Neural crest cell (in vitro differentiated cells): Measurements from ENCODE around the gene ASB3. TPM values are rescaled to one million over a fixed set of nuclear protein-coding genes. Genes with fewer than 3 reads are reported as not detected.

ENCODE experiments used
- DNase-seq: peaks from one replicate; pipeline ENCODE4 v3.0.0; 2021; ENCODE audit warnings: low read depth, mixed read lengths, low spot score
- H3K27ac Mint-ChIP-seq: one replicate; pipeline ENCODE4 v1.8.0; 2021; ENCODE audit warnings: mild to moderate bottlenecking, mixed read lengths; ENCODE audit not compliant: unreplicated experiment
- H3K27me3 Mint-ChIP-seq: 2 replicates; pipeline ENCODE4 v1.8.0; 2021; ENCODE audit warnings: low read depth, mild to moderate bottlenecking, mixed read lengths
- H3K36me3 Mint-ChIP-seq: 2 replicates; pipeline ENCODE4 v1.8.0; 2021; ENCODE audit warnings: low read depth, mild to moderate bottlenecking, mixed read lengths
- H3K4me1 Mint-ChIP-seq: 2 replicates; pipeline ENCODE4 v1.8.0; 2021; ENCODE audit warnings: mixed read lengths
- H3K4me3 Mint-ChIP-seq: one replicate; pipeline ENCODE4 v1.8.0; 2021; ENCODE audit warnings: mild to moderate bottlenecking, mixed read lengths
- H3K9me3 Mint-ChIP-seq: 2 replicates; pipeline ENCODE4 v1.8.0; 2021; ENCODE audit warnings: mixed read lengths
- CTCF ChIP-seq: fragments of 200-600 bp; sonication (generic); conservative IDR thresholded peaks from 2 replicates; pipeline ENCODE4 v1.5.0; 2021; ENCODE audit warnings: antibody characterized with exemption, mild to moderate bottlenecking
- total RNA-seq: library from RNA; stranded (reverse); gene quantifications from 2 replicates; pipeline ENCODE4 v1.2.1, GENCODE V29; 2021

Gene ASB3
- total RNA-seq, 1 donor from 2014 or later: 36.8 TPM

- Mint-ChIP-seq H3K27me3 (no peaks in the 10 kb centered on the region), H3K36me3 (no peaks in the 10 kb centered on the region), H3K4me3 (no peak overlapping the region), H3K27ac (no peak overlapping the region), H3K4me1 (peaks cover 12% of the 10 kb centered on the region), H3K9me3 (peaks cover 3% of the 10 kb centered on the region)
- TF ChIP-seq CTCF: no peak
- DNase-seq: no peak
These were observed 150.2 kb downstream of the ASB3 start for GRCh38 chr2:53636596-53636995.

GRCh38 chr2:53636109-53636508, 150.6 kb downstream of the ASB3 start:
- Mint-ChIP-seq H3K27me3 (no peaks in the 10 kb centered on the region), H3K9me3 (peaks cover 3% of the 10 kb centered on the region), H3K27ac (no peak overlapping the region), H3K4me3 (no peak overlapping the region), H3K36me3 (no peaks in the 10 kb centered on the region), H3K4me1 (peaks cover 7% of the 10 kb centered on the region)
- TF ChIP-seq CTCF: no peak
- DNase-seq: no peak

- H3K36me3 Mint-ChIP-seq: no peaks in the 10 kb centered on the region
- no peaks in the 10 kb centered on the region for H3K27me3 Mint-ChIP-seq
- no peak for DNase-seq
- peaks cover 3% of the 10 kb centered on the region for H3K4me1 Mint-ChIP-seq
- H3K4me3 Mint-ChIP-seq: no peak overlapping the region
- TF ChIP-seq CTCF: no peak
- no peak overlapping the region for H3K27ac Mint-ChIP-seq
- peaks cover 3% of the 10 kb centered on the region for H3K9me3 Mint-ChIP-seq
These were observed 151.1 kb downstream of the ASB3 start for GRCh38 chr2:53635694-53636093.

- H3K27me3 Mint-ChIP-seq: no peaks in the 10 kb centered on the region
- no peak for DNase-seq
- TF ChIP-seq CTCF: no peak
- no peak overlapping the region for H3K27ac Mint-ChIP-seq
- no peak overlapping the region for H3K4me3 Mint-ChIP-seq
- H3K9me3 Mint-ChIP-seq: no peaks in the 10 kb centered on the region
- no peaks in the 10 kb centered on the region for H3K4me1 Mint-ChIP-seq
- no peaks in the 10 kb centered on the region for H3K36me3 Mint-ChIP-seq
These were observed 153.3 kb downstream of the ASB3 start for GRCh38 chr2:53633441-53633840.

- Mint-ChIP-seq H3K4me3 (no peak overlapping the region), H3K4me1 (no peaks in the 10 kb centered on the region), H3K27me3 (no peaks in the 10 kb centered on the region), H3K9me3 (no peaks in the 10 kb centered on the region), H3K27ac (no peak overlapping the region), H3K36me3 (no peaks in the 10 kb centered on the region)
- DNase-seq: no peak
- no peak for TF ChIP-seq CTCF
These were observed 154.0 kb downstream of the ASB3 start for GRCh38 chr2:53632714-53633113.

- DNase-seq: no peak
- no peak overlapping the region for H3K27ac Mint-ChIP-seq
- H3K36me3 Mint-ChIP-seq: no peaks in the 10 kb centered on the region
- H3K9me3 Mint-ChIP-seq: no peaks in the 10 kb centered on the region
- no peak for TF ChIP-seq CTCF
- H3K4me3 Mint-ChIP-seq: no peak overlapping the region
- H3K4me1 Mint-ChIP-seq: no peaks in the 10 kb centered on the region
- no peaks in the 10 kb centered on the region for H3K27me3 Mint-ChIP-seq
These were observed 154.7 kb downstream of the ASB3 start for GRCh38 chr2:53632126-53632460.
